ENCODE data around the gene LPAR1. TPM values are rescaled to one million over a fixed set of nuclear protein-coding genes. Genes with fewer than 3 reads are reported as not detected.

The LPAR1 gene
- total RNA-seq, 2 donors from 2014 or later: 5.0 to 5.9 TPM

DNA sequence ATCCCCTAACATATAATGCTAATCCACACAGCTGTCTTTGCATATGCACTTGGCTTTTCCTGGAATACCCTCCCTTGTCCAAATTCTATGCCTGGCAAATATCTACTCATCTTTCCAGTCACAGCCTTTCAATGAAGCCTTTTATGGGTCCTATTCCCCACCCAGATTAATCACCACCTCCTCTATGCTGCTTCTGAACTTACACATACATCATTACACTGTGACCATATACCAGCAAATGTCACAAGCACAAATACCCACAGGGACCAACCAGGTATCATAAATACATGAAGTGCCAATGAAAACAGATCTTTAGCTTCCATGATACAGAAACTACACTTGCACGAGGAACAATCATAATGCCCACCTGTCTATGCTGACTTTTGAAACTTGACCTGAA lies 22.3 kb downstream of the LPAR1 start:
- Histone ChIP-seq H3K4me3 (ENCODE audit: low read length) (no peak overlapping the region), H3K4me1 (ENCODE audit: control insufficient read depth, insufficient read depth, low read length) (no peaks in the 10 kb centered on the region), H3K9ac (ENCODE audit: extremely low read depth, low read length, poor library complexity, severe bottlenecking) (no peak overlapping the region), H3K36me3 (ENCODE audit: control insufficient read depth, insufficient read depth, low read length) (no peaks in the 10 kb centered on the region), H3K27me3 (ENCODE audit: control insufficient read depth, insufficient read depth, low read length, poor library complexity, severe bottlenecking) (no peaks in the 10 kb centered on the region), H3K9me3 (ENCODE audit: control insufficient read depth, low read length) (no peaks in the 10 kb centered on the region), H3K27ac (ENCODE audit: low read depth, low read length) (no peak overlapping the region)
- no peaks in the 10 kb centered on the region for H3K4me1 Mint-ChIP-seq
- no peaks in the 10 kb centered on the region for H3K27me3 Mint-ChIP-seq (ENCODE audit: insufficient read depth)
- no peak for DNase-seq
- H3K27ac Mint-ChIP-seq: no peak overlapping the region
- TF ChIP-seq, protein P1, sequence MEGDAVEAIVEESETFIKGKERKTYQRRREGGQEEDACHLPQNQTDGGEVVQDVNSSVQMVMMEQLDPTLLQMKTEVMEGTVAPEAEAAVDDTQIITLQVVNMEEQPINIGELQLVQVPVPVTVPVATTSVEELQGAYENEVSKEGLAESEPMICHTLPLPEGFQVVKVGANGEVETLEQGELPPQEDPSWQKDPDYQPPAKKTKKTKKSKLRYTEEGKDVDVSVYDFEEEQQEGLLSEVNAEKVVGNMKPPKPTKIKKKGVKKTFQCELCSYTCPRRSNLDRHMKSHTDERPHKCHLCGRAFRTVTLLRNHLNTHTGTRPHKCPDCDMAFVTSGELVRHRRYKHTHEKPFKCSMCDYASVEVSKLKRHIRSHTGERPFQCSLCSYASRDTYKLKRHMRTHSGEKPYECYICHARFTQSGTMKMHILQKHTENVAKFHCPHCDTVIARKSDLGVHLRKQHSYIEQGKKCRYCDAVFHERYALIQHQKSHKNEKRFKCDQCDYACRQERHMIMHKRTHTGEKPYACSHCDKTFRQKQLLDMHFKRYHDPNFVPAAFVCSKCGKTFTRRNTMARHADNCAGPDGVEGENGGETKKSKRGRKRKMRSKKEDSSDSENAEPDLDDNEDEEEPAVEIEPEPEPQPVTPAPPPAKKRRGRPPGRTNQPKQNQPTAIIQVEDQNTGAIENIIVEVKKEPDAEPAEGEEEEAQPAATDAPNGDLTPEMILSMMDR (conservative IDR thresholded peaks at IDR 0.05): no peak
- 86 to 88% methylated on average over 1 of the region's 1 CpG for WGBS, 2 experiments (ENCODE audit: insufficient coverage in 1 of 2, insufficient read length in 1 of 2)
- H3K9me3 Mint-ChIP-seq: no peaks in the 10 kb centered on the region
- H3K36me3 Mint-ChIP-seq (ENCODE audit: low read depth): no peaks in the 10 kb centered on the region
- no peak overlapping the region for H3K4me3 Mint-ChIP-seq

DNA sequence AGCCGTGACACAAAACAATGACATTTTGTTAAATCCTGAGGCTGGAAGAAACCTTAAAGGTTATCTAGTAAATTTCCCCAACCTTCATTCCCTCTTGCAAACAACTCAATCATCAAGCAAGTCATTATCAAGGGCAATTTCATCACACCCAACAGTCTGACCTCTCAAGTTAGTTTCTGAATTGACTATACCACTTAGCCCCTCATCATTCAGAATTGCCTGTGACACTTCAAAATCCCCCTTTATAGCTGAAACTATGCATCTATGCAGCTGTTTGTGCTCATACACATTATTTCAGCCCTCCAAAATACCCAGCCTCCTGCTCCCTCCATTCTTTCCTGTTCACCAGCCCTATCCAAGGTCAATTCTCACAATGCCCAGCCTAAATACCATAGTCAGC lies 24.6 kb downstream of the LPAR1 start:
- DNase-seq: no peak
- no peaks in the 10 kb centered on the region for H3K36me3 Mint-ChIP-seq (ENCODE audit: low read depth)

DNA sequence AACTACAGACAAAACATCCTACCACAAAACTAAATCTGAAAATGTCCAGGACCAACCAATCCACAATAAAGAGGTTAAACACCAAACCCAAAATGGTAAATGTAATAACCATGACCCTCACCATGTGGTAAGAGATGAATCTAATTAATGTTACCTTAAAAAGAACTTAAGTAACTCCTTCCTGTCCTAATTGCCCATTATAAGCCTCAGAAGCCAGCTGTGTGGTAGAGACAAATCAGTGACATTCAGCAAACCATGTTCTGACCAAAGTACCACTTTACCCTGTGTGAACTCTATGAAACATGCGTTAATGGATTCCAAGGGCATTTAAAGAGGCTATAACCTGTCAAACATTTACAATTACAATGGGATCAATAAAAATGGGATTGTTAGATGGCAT lies 25.0 kb downstream of the LPAR1 start:
- Mint-ChIP-seq H3K27ac (no peak overlapping the region), H3K4me1 (peaks cover 5% of the 10 kb centered on the region), H3K9me3 (no peaks in the 10 kb centered on the region), H3K27me3 (ENCODE audit: insufficient read depth) (no peaks in the 10 kb centered on the region), H3K36me3 (ENCODE audit: low read depth) (no peaks in the 10 kb centered on the region), H3K4me3 (no peak overlapping the region)
- H3K9ac ChIP-seq (ENCODE audit: extremely low read depth, low read length, poor library complexity, severe bottlenecking): no peak overlapping the region
- 100% methylated on average over 1 of the region's 1 CpG; no CpG with 5 or more reads in 1 of the 2 experiments for WGBS, 2 experiments (ENCODE audit: insufficient coverage in 1 of 2, insufficient read length in 1 of 2)
- H3K36me3 ChIP-seq (ENCODE audit: control insufficient read depth, insufficient read depth, low read length): no peaks in the 10 kb centered on the region
- no peaks in the 10 kb centered on the region for H3K27me3 ChIP-seq (ENCODE audit: control insufficient read depth, insufficient read depth, low read length, poor library complexity, severe bottlenecking)
- no peaks in the 10 kb centered on the region for H3K9me3 ChIP-seq (ENCODE audit: control insufficient read depth, low read length)
- no peak overlapping the region for H3K4me3 ChIP-seq (ENCODE audit: low read length)
- DNase-seq: no peak
- H3K27ac ChIP-seq (ENCODE audit: low read depth, low read length): no peak overlapping the region
- no peaks in the 10 kb centered on the region for H3K4me1 ChIP-seq (ENCODE audit: control insufficient read depth, insufficient read depth, low read length)
- TF ChIP-seq, protein P1 (conservative IDR thresholded peaks at IDR 0.05): no peak

More for the DNA sequence above, 24.6 kb downstream of the LPAR1 start:
- TF ChIP-seq, protein P1 (conservative IDR thresholded peaks at IDR 0.05): no peak
- no peaks in the 10 kb centered on the region for H3K27me3 ChIP-seq (ENCODE audit: control insufficient read depth, insufficient read depth, low read length, poor library complexity, severe bottlenecking)
- no peak overlapping the region for H3K9ac ChIP-seq (ENCODE audit: extremely low read depth, low read length, poor library complexity, severe bottlenecking)
- no peak overlapping the region for H3K27ac ChIP-seq (ENCODE audit: low read depth, low read length)
- H3K36me3 ChIP-seq (ENCODE audit: control insufficient read depth, insufficient read depth, low read length): no peaks in the 10 kb centered on the region
- 88 to 100% methylated on average over 1 of the region's 1 CpG for WGBS, 2 experiments (ENCODE audit: insufficient coverage in 1 of 2, insufficient read length in 1 of 2)
- Mint-ChIP-seq H3K27ac (no peak overlapping the region), H3K4me3 (no peak overlapping the region), H3K4me1 (peaks cover 5% of the 10 kb centered on the region), H3K9me3 (no peaks in the 10 kb centered on the region), H3K27me3 (ENCODE audit: insufficient read depth) (no peaks in the 10 kb centered on the region)
- H3K4me1 ChIP-seq (ENCODE audit: control insufficient read depth, insufficient read depth, low read length): no peaks in the 10 kb centered on the region
- no peaks in the 10 kb centered on the region for H3K9me3 ChIP-seq (ENCODE audit: control insufficient read depth, low read length)
- H3K4me3 ChIP-seq (ENCODE audit: low read length): no peak overlapping the region

All from endodermal cell (in vitro differentiated cells).